NCI-H345 treated with DMSO at 0.1 percent for 48 hours (cell line): ENCODE results near the gene MYO10.
"Not testable (repeated sequence)": the region's sequence is repeated elsewhere in the genome, so short reads cannot be mapped to it uniquely, and the experiment has no call there.

Source experiments
- DNase-seq: peaks from one replicate; lab custom pipeline; 2025; ENCODE audit not compliant: unreplicated experiment; lab: John Stamatoyannopoulos, UW

The MYO10 gene

GRCh38 chr5:16679190-16679589, 256.9 kb downstream of the MYO10 start:
- no peak for DNase-seq

- no peak for DNase-seq
These were observed 260.3 kb downstream of the MYO10 start for GRCh38 chr5:16675806-16676205.

- DNase-seq, result no peak
These were observed 261.3 kb downstream of the MYO10 start for GRCh38 chr5:16674750-16675149.

GRCh38 chr5:16673241-16674201, 262.6 kb downstream of the MYO10 start:
- no peak for DNase-seq

GRCh38 chr5:16671208-16671607, 264.9 kb downstream of the MYO10 start:
- DNase-seq, result no peak

GRCh38 chr5:16669776-16670175, 266.3 kb downstream of the MYO10 start:
- DNase-seq, result no peak

- no peak for DNase-seq
These were observed 267.5 kb downstream of the MYO10 start for GRCh38 chr5:16668631-16669030.

GRCh38 chr5:16668194-16668593, 267.9 kb downstream of the MYO10 start:
- no peak for DNase-seq

- no peak for DNase-seq
These were observed 269.1 kb downstream of the MYO10 start for GRCh38 chr5:16666883-16667398.

GRCh38 chr5:16666130-16666882, 269.8 kb downstream of the MYO10 start:
- no peak for DNase-seq

GRCh38 chr5:16665601-16666000, 270.5 kb downstream of the MYO10 start:
- DNase-seq, result no peak

GRCh38 chr5:16664368-16664767, 271.7 kb downstream of the MYO10 start:
- DNase-seq, result no peak

- DNase-seq, result no peak
These were observed 272.2 kb downstream of the MYO10 start for GRCh38 chr5:16663840-16664239.

GRCh38 chr5:16661713-16662112, 274.4 kb downstream of the MYO10 start:
- no peak for DNase-seq

- no peak for DNase-seq
These were observed 275.1 kb downstream of the MYO10 start for GRCh38 chr5:16660982-16661381.

GRCh38 chr5:16659536-16659935, 276.6 kb downstream of the MYO10 start:
- no peak for DNase-seq

GRCh38 chr5:16656561-16657191, 279.4 kb downstream of the MYO10 start:
- DNase-seq, result no peak

GRCh38 chr5:16654647-16655334, 281.3 kb downstream of the MYO10 start:
- no peak for DNase-seq

- DNase-seq, result not testable (repeated sequence)
These were observed 287.3 kb downstream of the MYO10 start for GRCh38 chr5:16648739-16649138.

- DNase-seq, result no peak
These were observed 291.7 kb downstream of the MYO10 start for GRCh38 chr5:16644301-16644889.
